Stimulated activated CD8-positive, alpha-beta memory T cell treated with anti-CD3 and anti-CD28 coated beads, Interleukin-4, amount 100 ng/mL, for 48 hours (primary cell): ENCODE results near the gene GSC2.

Source experiments
- DNase-seq: peaks from one replicate; pipeline ENCODE4 v3.0.0-alpha.2; 2020

GSC2 gene

GRCh38 chr22:19131685-19132015 is 18.4 kb downstream of the GSC2 start:
- DNase-seq = no peak

- no peak for DNase-seq
Measured at GRCh38 chr22:19130959-19131684, 19.0 kb downstream of the GSC2 start, which contains the start of gene TSSK2. TSSK2 (plus strand) TSS chr22:19131308; CDS start chr22:19131400, 92 bp downstream.

- no peak for DNase-seq
Measured at GRCh38 chr22:19129871-19130270, 20.2 kb downstream of the GSC2 start.

GRCh38 chr22:19128946-19129727 is 21.0 kb downstream of the GSC2 start:
- DNase-seq = no peak

- DNase-seq = no peak
Measured at GRCh38 chr22:19128009-19128401, 22.1 kb downstream of the GSC2 start.

- no peak for DNase-seq
Measured at GRCh38 chr22:19127329-19128008, 22.6 kb downstream of the GSC2 start.

GRCh38 chr22:19126309-19127273 is 23.5 kb downstream of the GSC2 start:
- no peak for DNase-seq

- no peak for DNase-seq
Measured at GRCh38 chr22:19125474-19126308, 24.4 kb downstream of the GSC2 start.

- DNase-seq = no peak
Measured at GRCh38 chr22:19125011-19125410, 25.1 kb downstream of the GSC2 start.

- DNase-seq = no peak
Measured at GRCh38 chr22:19124377-19124776, 25.7 kb downstream of the GSC2 start.

- DNase-seq = no peak
Measured at GRCh38 chr22:19123936-19124335, 26.2 kb downstream of the GSC2 start.

- no peak for DNase-seq
Measured at GRCh38 chr22:19122752-19123492, 27.2 kb downstream of the GSC2 start.

- DNase-seq = peak; percentile 97
Measured at GRCh38 chr22:19122143-19122751, 27.8 kb downstream of the GSC2 start, which contains the start of gene DGCR2. DGCR2 (minus strand) TSS chr22:19122412; CDS start chr22:19122206, 206 bp downstream.

- peak; percentile 60 for DNase-seq
Measured at GRCh38 chr22:19121631-19122142, 28.4 kb downstream of the GSC2 start.

- no peak for DNase-seq
Measured at GRCh38 chr22:19120829-19121630, 29.1 kb downstream of the GSC2 start.

- DNase-seq = no peak
Measured at GRCh38 chr22:19119949-19120348, 30.1 kb downstream of the GSC2 start.

GRCh38 chr22:19118329-19118880 is 31.7 kb downstream of the GSC2 start:
- no peak for DNase-seq

- no peak for DNase-seq
Measured at GRCh38 chr22:19117111-19117512, 33.0 kb downstream of the GSC2 start.

- no peak for DNase-seq
Measured at GRCh38 chr22:19115628-19116027, 34.5 kb downstream of the GSC2 start.
